ENCODE data around the gene SLC2A5.

The SLC2A5 gene

GRCh38 chr1:9087411-9088125, 18.1 kb upstream of the SLC2A5 start:
- no peak for DNase-seq

- DNase-seq: no peak
These were observed 17.4 kb upstream of the SLC2A5 start for GRCh38 chr1:9086796-9087195.

- DNase-seq: no peak
These were observed 16.6 kb upstream of the SLC2A5 start for GRCh38 chr1:9086045-9086444.

- DNase-seq: no peak
These were observed 16.0 kb upstream of the SLC2A5 start for GRCh38 chr1:9085306-9085940.

DNA sequence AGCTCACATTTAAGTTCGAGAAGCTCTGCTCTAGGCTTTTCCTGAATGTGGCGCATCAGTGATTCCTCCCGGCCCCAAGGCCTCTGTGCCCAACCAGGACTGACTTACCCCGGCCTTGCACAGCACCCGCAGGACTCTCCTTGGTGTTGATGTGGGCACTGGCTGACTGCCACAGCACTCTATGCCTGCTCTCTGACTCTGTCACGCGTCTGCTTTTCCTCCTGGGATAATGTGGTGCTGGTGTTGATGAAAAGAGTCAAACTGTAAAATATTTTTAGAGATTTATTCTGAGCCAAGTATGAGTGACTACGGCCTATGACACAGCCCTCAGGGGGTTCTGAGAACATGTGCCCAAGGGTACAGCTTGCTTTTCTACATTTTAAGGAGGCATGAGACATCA, 15.5 kb upstream of the SLC2A5 start:
- DNase-seq: no peak

DNA sequence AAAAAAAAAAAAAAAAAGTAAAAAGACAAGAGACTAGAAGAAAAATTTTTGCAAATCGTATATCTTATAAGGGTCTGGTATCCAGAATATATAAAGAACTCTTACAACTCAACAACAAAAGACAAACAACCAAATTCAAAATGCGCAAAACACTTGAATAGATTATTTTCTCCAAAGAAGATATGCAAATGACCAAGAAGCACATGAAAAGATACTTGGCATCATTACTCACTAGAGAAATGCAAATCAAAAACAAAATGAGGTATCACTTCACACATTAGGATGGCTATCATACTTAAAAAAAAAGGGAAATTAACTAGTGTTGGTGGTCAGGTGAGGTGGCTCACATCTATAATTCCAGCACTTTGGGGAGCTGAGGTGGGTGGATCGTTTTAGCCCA, 12.0 kb upstream of the SLC2A5 start:
- DNase-seq: no peak

DNA sequence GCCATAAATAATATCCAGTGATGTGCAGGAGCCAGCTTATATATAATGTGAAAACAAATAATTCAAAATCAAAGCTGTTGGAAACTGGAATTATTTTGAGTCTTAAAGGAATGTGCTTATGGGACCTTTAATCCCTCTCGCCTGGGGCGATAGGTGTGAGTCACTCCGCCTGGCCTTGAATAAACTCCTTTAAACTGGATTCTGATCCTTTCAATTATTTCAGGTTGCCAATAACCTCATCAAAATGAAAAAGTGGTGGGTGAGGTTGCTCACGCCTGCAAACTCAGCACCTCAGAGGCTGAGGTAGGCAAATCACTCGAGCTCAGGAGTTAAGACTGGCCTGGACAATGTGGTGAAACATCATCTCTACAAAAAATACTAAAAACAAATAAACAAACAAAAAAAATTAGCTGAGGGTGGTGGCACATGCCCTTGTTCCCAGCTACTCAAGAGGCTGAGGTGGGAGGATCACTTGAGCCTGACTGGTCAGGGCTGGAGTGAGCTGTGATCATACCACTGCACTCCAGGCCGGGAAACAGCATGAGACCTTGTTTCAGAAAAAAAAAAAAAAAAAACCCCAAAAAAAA, 11.4 kb upstream of the SLC2A5 start:
- DNase-seq: no peak

DNA sequence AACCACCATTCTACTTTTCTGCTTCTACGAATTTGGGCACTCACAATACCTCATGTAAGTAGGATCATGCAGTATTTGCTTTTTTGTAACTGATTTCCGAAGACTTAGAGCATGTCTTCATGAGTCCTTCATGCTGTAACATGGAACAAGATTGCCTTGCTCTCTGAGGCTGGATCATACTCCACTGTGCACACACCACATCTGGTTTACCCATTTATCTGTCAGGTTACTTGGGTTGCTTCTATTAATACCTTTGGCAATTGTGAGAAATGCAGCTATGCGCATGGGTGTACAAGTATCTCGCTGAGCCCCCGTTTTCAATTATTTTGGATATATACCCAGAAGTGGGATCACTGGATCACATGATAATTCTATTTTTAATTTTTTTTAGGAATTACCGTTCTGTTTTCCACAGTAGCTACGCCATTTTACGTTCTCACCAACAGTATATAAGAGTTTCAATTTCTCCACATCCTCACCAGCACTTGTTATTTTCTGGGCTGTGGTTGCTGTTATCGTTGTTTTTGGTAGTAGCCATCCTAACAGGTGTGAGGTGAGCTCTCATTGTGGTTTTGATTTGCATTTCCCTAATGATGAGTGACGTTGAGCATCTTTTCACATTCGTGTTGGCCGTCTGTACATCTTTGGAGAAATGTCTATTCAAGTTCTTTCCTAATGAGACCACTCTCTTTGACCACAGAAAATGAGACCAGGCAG, 10.7 kb upstream of the SLC2A5 start:
- DNase-seq: no peak

DNA sequence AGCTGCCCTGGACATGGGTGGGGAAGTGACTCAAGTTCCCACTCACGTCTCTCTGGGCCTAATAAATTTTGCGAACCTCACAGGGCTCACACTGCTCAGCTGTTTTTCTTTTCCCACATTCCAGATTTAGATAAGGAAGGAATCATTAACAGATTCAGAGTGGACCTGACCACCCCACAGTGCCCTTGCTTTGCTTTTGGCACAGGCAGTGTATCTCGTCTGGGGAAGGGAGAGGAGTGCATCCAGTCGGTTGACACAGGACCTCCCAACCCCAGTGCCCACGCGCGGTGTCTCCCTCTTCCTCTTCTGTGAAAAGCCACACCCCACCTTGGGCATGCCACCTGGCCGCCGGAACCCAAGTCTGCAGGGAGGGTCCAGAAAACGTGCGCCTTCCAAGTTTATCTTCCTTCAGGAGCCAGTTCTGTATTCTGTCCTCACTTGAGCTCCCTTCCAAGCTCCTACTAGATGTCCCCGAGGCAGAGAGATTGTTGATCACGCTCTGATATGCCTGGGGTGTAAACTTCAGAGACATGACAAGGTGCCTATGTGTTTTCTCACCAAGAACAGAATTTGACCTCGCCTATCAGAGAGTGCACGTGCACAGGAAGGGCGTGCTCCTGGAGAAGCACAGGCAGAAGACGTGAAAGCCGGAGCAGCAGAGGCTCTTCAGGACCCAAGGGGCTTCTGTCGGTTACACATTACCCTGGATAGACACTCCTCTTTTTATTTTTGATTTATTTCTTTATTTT, 9.5 kb upstream of the SLC2A5 start:
- DNase-seq: no peak

GRCh38 chr1:9078015-9078751, 8.7 kb upstream of the SLC2A5 start:
- no peak for DNase-seq

DNA sequence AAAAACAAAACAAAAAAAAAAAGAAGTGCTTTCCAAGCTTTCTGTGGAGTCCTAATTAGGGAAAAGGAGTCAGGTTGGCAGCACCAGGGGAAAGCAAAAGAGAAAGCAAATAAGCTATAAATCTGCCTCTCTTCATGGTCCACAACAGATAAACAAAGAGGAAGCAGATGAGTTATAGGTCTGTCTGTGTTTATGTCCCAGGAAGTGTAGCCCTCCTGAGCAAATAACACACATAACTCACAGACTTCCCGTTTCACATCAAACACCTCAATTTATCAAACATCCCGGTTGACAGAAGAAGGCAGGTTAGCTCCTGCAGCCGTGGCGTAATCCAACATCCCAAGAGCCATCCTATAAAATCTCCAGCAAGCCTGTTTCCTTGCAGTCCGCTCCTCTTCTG, 5.6 kb upstream of the SLC2A5 start:
- no peak for DNase-seq

GRCh38 chr1:9073143-9073542, 3.7 kb upstream of the SLC2A5 start:
- DNase-seq: no peak

GRCh38 chr1:9071554-9072235, 2.3 kb upstream of the SLC2A5 start:
- DNase-seq: no peak

GRCh38 chr1:9070486-9070885, 1.1 kb upstream of the SLC2A5 start:
- no peak for DNase-seq

DNA sequence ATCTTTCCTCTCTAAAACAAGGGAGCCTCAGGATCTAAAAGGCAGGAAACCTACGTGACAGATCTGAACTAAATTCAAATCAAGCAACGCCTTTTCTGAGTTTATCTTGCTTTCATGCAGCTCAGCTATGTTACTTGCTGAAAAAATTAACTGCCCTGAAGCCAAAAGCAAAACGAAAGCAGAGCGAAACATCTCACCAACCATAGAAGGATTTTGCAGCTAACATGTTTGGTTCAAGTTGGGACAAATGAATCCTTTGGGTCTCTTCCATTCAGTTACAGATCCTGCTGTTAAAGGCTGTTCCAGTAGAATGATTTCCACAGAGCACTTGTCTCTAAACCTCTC, 482 bp downstream of the SLC2A5 start:
- DNase-seq: no peak

DNA sequence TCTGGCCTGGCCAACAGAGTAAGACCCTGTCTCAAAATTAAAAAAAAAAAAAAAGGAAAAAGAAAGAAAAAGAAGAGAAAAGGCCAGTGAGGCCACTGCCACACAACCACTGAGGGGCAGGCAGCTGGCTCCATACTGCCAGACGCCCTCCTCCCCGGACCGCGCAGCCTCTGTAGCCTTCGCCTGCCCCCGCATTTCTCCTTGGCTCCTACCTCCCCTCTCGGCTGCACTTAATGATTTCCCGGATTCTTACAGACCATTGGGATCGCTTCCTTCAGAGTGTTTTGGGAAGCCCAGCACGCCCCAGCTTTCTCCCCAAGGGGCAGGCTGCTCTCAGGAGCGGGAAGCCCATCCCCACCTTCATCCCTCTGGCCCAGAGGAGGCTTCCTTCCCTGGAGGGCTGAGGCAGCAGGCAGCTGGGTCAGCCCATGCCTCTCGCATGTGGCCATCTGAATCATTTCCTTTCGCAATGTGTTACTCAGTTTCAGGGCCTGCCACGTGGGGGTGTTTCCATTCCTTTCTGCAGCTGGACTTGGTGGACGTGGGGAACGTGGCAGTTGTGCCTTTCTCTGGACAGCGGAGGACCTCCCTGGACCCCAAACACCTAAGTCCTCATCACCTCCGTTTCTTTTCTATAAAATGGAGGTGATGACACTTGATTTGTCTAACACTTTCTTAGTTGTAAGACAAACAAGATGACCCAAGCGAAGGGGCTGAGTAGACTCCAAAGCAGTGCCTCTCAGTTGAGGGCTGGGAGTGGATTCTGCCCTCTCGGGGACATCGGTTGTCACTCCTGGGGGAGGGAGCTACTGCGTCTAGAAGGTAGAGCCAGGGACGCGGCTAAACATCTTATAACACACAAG, 2.3 kb downstream of the SLC2A5 start:
- DNase-seq: no peak

DNA sequence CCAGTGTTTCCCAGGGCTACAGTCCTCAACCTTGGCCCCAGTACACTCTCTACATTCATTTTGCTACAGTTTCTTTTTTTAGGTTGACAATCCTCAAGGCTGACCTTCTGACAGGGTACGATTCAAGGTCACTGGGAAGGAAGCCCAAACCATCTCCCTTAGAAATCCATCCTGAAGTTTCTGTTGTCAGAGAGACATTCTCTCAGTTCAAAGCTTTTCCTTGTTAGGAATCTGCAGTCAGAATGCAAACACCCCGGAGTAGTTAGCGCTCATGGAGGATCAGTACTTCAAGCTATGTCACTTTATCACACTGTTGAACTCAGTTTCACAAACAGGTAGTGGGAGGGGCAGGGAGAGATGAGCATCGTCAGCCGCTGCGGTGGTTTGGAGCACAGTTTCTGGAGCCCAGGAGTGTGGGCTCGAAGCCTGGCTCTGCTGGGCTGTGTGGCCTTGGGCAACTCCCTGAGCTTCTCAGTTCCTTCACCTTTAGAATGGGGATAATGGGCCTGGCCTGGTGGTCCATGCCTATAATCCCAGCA, 4.2 kb downstream of the SLC2A5 start:
- no peak for DNase-seq

DNA sequence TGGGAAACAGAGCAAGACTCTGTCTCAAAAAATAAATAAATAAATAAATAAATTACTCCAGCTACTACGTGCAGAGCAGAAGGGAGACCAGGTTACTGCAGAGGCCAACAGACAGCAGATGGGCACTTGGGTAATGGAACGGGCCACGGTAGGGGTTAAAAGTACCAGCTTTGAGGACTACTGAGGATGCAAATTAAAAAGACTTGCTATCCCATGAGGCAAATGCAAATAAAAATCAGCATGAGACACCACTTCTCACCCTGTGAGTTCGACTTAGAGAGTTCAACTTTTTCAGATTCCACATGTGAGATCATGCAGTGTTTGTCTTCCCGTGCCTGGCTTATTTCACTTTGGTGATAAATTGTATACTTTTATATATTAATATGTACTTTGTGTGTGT, 6.6 kb downstream of the SLC2A5 start:
- DNase-seq: no peak

GRCh38 chr1:9062021-9062471, 7.4 kb downstream of the SLC2A5 start:
- no peak for DNase-seq

DNA sequence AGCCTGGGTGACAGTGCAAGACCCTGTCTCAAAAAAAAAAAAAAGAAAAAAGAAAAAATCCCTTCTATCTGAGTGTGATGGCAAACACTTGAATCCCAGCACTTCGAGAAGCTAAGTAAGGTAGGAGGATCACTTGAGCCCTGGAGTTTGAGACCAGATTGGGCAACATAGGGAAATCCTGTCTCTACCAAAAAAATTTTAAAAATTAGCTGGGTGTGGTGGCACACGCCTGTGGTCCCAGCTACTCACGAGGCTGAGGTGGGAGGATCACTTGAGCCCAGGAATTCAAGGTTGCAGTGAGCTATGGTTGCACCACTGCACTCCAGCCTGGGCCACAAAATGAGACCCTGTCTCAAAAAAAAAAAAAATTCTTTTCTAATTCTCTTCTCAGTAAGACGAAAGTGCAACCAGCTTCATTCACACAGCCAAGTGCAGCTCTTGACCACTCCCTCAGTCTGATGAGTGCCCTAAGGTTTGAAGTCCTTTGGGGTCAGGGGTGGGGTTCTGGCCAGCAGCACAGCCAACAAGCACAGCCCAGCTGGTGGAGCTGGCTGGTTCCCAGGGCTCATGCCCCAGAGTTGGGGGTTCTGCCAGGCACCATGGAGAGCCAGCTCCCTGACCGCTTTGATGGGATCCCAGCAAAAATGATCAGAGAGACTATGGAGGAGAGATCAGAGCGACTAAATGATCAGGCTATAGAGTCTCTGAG, 8.0 kb downstream of the SLC2A5 start:
- DNase-seq: no peak

Data from activated CD4-positive, CD25-positive, alpha-beta regulatory T cell treated with anti-CD3 and anti-CD28 coated beads, Interleukin-2, amount 50 U/mL, for 72 hours (primary cell).